Loucy (cell line): Measurements from ENCODE around the gene PIAS1.

Experiments
- H2AFZ ChIP-seq: fragments of 200-600 bp; sonication (generic); 2 replicates; pipeline ENCODE4 v1.6.0; 2016; ENCODE audit warnings: antibody characterized with exemption, mild to moderate bottlenecking, low read length, moderate library complexity
- H3F3A ChIP-seq: fragments of 200-600 bp; 2 replicates; pipeline ENCODE4 v1.6.0; 2016; ENCODE audit warnings: antibody characterized with exemption, low read depth, mild to moderate bottlenecking
- H3K27me3 ChIP-seq: fragments of 200-600 bp; sonication (generic); 2 replicates; pipeline ENCODE4 v1.6.1; 2014; ENCODE audit warnings: low read length, mild to moderate bottlenecking; ENCODE audit not compliant: insufficient read depth, poor library complexity, severe bottlenecking
- H3K36me3 ChIP-seq: fragments of 200-600 bp; sonication (generic); 2 replicates; pipeline ENCODE4 v1.6.1; 2016; ENCODE audit warnings: low read length; ENCODE audit not compliant: insufficient read depth
- H3K4me1 ChIP-seq: fragments of 200-600 bp; sonication (generic); 2 replicates; pipeline ENCODE4 v1.5.1; 2014; ENCODE audit warnings: low read length, mild to moderate bottlenecking; ENCODE audit not compliant: insufficient read depth, poor library complexity, severe bottlenecking
- H3K4me2 ChIP-seq: fragments of 200-600 bp; sonication (generic); 2 replicates; pipeline ENCODE4 v1.6.0; 2014; ENCODE audit warnings: antibody characterized with exemption, low read length, low read depth, mild to moderate bottlenecking; ENCODE audit not compliant: poor library complexity, severe bottlenecking
- H3K4me3 ChIP-seq: fragments of 200-600 bp; sonication (generic); 2 replicates; pipeline ENCODE4 v1.5.1; 2014; ENCODE audit warnings: low read length, mild to moderate bottlenecking, mixed read lengths; ENCODE audit not compliant: poor library complexity, severe bottlenecking
- H3K79me2 ChIP-seq: fragments of 200-600 bp; sonication (generic); 2 replicates; pipeline ENCODE4 v1.6.1; 2014; ENCODE audit warnings: low read length; ENCODE audit not compliant: insufficient read depth
- H3K9ac ChIP-seq: fragments of 200-600 bp; sonication (generic); 2 replicates; pipeline ENCODE4 v1.6.0; 2014; ENCODE audit warnings: mild to moderate bottlenecking, low read depth, low read length, moderate library complexity; ENCODE audit not compliant: poor library complexity, severe bottlenecking
- H3K9me2 ChIP-seq: fragments of 200-600 bp; sonication (generic); replicated peaks from 2 replicates; pipeline ENCODE4 v1.6.1; 2016; ENCODE audit warnings: low read depth, low read length, mixed read lengths
- H3K9me3 ChIP-seq: fragments of 200-600 bp; sonication (generic); 2 replicates; pipeline ENCODE4 v1.6.1; 2014; ENCODE audit warnings: mild to moderate bottlenecking, antibody characterized with exemption, low read length, low read depth; ENCODE audit not compliant: insufficient read depth
- H4K20me1 ChIP-seq: fragments of 200-600 bp; sonication (generic); 2 replicates; pipeline ENCODE4 v1.6.0; 2014; ENCODE audit warnings: antibody characterized with exemption, low read length, mild to moderate bottlenecking; ENCODE audit not compliant: insufficient read depth, poor library complexity, severe bottlenecking
- EZH2phosphoT487 ChIP-seq: fragments of 200-600 bp; IDR thresholded peaks from 2 replicates; pipeline ENCODE4 v1.6.1; 2018; ENCODE audit warnings: antibody characterized with exemption, mild to moderate bottlenecking, moderate library complexity, borderline replicate concordance
- TF ChIP-seq, protein P1 (sequence below): fragments of 200-600 bp; sonication (generic); conservative IDR thresholded peaks from 2 replicates; pipeline ENCODE4 v1.5.1; 2014; ENCODE audit warnings: mild to moderate bottlenecking, antibody characterized with exemption, low read length

PIAS1 gene

DNA sequence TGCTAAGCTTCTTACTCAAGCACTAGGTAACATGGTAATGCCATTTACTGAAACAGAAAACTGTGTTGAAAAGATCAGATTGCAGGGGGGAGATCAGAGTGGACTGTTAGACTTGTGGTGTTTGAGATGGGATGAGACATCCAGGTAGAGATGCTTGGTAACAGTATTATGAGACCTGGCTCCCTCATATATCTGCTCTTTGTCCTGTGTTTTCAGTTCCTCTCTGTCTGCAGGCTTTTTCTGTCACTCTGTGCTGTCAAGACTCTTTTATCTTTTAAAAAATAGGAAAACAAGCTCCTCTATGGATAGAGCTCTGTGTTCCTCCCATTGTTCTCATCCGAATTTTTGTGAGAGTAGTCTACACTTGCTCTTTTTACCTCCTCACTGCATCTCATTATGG is 103.0 kb downstream of the PIAS1 start:
- no peak for TF ChIP-seq EZH2phosphoT487
- TF ChIP-seq, protein P1, sequence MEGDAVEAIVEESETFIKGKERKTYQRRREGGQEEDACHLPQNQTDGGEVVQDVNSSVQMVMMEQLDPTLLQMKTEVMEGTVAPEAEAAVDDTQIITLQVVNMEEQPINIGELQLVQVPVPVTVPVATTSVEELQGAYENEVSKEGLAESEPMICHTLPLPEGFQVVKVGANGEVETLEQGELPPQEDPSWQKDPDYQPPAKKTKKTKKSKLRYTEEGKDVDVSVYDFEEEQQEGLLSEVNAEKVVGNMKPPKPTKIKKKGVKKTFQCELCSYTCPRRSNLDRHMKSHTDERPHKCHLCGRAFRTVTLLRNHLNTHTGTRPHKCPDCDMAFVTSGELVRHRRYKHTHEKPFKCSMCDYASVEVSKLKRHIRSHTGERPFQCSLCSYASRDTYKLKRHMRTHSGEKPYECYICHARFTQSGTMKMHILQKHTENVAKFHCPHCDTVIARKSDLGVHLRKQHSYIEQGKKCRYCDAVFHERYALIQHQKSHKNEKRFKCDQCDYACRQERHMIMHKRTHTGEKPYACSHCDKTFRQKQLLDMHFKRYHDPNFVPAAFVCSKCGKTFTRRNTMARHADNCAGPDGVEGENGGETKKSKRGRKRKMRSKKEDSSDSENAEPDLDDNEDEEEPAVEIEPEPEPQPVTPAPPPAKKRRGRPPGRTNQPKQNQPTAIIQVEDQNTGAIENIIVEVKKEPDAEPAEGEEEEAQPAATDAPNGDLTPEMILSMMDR: no peak
- H3K4me3 ChIP-seq: no peak overlapping the region
- H3K27me3 ChIP-seq: no peaks in the 10 kb centered on the region
- H3K4me1 ChIP-seq: no peaks in the 10 kb centered on the region
- no peaks in the 10 kb centered on the region for H4K20me1 ChIP-seq
- H3K9ac ChIP-seq: no peak overlapping the region
- H3K79me2 ChIP-seq: no peaks in the 10 kb centered on the region
- no peak overlapping the region for H2AFZ ChIP-seq
- no peak overlapping the region for H3K4me2 ChIP-seq
- no peaks in the 10 kb centered on the region for H3K9me2 ChIP-seq
- no peaks in the 10 kb centered on the region for H3K9me3 ChIP-seq
- H3K36me3 ChIP-seq: peaks cover 76% of the 10 kb centered on the region
- no peaks in the 10 kb centered on the region for H3F3A ChIP-seq

DNA sequence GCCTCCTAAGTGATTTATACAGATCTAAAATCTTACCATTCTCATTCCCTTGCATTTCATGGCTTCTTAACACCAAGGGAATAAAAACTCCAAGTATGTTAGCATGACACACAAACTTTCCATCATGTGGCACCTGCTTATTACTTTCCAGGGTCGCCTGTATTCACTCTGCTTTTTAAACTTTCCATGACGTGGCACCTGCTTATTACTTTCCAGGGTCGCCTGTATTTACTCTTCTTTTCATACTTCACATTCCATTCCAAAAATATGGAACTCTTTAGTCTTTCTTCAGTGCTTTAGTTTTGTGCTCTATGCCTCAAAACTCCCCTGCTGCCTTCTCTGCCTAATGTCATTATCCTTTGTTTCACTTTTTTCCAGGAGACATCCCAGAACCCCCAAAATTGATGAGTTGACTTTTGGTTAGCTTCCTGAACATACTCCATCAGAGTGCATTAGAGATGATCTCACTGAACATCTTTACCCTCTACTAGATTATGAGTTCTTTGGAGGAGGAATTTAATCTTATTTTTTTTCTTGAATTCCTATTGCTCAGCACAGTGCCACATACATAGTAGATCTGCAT is 104.0 kb downstream of the PIAS1 start:
- Histone ChIP-seq H3K9me3 (no peaks in the 10 kb centered on the region), H3F3A (no peaks in the 10 kb centered on the region), H3K36me3 (peaks cover 79% of the 10 kb centered on the region), H3K4me2 (no peak overlapping the region), H3K79me2 (no peaks in the 10 kb centered on the region), H3K9me2 (no peaks in the 10 kb centered on the region), H3K4me3 (no peak overlapping the region), H3K27me3 (no peaks in the 10 kb centered on the region), H3K9ac (no peak overlapping the region), H4K20me1 (no peaks in the 10 kb centered on the region), H3K4me1 (no peaks in the 10 kb centered on the region), H2AFZ (no peak overlapping the region)
- TF ChIP-seq, protein P1: no peak
- no peak for TF ChIP-seq EZH2phosphoT487

DNA sequence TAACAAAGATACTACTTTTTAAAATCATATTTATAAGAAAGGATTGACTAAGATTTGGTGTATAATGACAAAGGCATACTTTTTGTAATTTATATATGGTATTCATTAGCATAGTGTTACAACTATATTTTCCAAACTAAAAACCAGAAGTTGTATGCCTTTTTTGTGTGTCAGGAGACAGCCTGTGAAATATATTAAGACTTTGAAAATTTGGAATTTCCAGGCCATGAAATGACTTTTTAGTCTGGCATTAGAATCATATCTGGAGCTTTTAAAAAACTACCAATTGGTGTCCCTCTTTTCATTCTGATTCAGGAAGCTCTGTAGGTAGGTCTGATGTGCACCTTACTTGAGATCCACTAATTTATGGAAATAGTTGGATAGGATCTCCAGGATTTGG is 109.1 kb downstream of the PIAS1 start:
- Histone ChIP-seq H3K4me1 (no peaks in the 10 kb centered on the region), H3F3A (no peaks in the 10 kb centered on the region), H3K79me2 (no peaks in the 10 kb centered on the region), H3K27me3 (no peaks in the 10 kb centered on the region), H3K4me2 (no peak overlapping the region), H3K9ac (no peak overlapping the region), H3K4me3 (no peak overlapping the region), H3K9me2 (no peaks in the 10 kb centered on the region), H3K36me3 (peaks cover 67% of the 10 kb centered on the region), H2AFZ (no peak overlapping the region), H4K20me1 (no peaks in the 10 kb centered on the region), H3K9me3 (no peaks in the 10 kb centered on the region)
- TF ChIP-seq, protein P1: no peak
- no peak for TF ChIP-seq EZH2phosphoT487
